ENCODE measurements around the gene BARHL1. TPM values are rescaled to one million over a fixed set of nuclear protein-coding genes. Genes with fewer than 3 reads are reported as not detected.

BARHL1 gene
- total and polyA plus RNA-seq, 8 donors, result 0.27 TPM; not detected in 7

DNA sequence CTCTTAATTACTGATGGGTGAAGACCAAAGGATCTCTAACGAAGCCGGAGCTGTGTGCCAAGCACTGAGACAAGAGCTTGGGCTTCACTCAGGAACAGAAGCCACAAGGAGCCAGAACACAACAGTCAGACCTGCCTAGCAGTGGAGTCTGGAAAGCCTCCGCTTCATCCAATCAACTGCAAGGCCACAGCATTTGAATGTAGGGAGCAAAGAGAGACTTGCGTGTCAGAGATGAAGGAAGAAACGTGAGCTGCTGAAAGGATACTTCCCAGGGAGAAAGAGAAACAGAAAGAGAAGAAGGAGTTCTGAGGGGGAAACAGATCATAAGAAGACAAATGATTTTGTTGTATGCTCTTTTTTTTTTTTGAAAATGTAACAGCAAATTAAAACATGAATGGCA lies 43.9 kb downstream of the BARHL1 start:
- no peak for FAIRE-seq
- TF ChIP-seq, protein P1, sequence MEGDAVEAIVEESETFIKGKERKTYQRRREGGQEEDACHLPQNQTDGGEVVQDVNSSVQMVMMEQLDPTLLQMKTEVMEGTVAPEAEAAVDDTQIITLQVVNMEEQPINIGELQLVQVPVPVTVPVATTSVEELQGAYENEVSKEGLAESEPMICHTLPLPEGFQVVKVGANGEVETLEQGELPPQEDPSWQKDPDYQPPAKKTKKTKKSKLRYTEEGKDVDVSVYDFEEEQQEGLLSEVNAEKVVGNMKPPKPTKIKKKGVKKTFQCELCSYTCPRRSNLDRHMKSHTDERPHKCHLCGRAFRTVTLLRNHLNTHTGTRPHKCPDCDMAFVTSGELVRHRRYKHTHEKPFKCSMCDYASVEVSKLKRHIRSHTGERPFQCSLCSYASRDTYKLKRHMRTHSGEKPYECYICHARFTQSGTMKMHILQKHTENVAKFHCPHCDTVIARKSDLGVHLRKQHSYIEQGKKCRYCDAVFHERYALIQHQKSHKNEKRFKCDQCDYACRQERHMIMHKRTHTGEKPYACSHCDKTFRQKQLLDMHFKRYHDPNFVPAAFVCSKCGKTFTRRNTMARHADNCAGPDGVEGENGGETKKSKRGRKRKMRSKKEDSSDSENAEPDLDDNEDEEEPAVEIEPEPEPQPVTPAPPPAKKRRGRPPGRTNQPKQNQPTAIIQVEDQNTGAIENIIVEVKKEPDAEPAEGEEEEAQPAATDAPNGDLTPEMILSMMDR (IDR thresholded peaks at IDR 0.05), result no peak
- H3K36me3 ChIP-seq, result peaks cover 0 to 48% (median 6%) of the 10 kb centered on the region in 3 donors
- 85 to 91% methylated on average over 5 of the region's 5 CpGs for WGBS, 2 donors
- DNase-seq, result no peak
- H3K27me3 ChIP-seq, result no peaks in the 10 kb centered on the region
- no peaks in the 10 kb centered on the region for H3K4me1 ChIP-seq
- no peak overlapping the region for H3K4me3 ChIP-seq
- no peaks in the 10 kb centered on the region for H3K9me3 ChIP-seq
- H3K27ac ChIP-seq, result no peak overlapping the region
- intact Hi-C loops (cut with DNase I), result no loop called here
- ATAC-seq, result no peak

DNA sequence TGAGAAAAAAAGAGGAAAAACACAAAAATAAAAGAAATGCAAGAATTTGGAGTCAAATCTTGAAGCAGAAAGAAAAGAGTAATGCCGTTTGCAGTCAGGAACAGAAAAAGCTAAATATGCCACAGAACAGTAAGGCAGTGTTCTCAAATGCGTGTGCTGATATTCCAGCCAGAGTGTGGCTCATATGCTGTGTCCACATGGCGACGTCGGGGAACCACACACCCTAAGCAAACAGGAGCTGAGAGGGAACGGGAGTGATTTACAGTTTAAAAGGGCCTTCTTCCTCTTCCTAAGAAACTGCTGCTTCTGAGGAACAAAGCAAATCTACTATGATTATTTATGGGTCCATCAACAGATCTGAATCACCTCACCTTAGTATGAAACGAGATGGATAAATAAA lies 44.7 kb downstream of the BARHL1 start:
- Histone ChIP-seq H3K27ac (no peak overlapping the region), H3K36me3 (peaks cover 0 to 54% (median 6%) of the 10 kb centered on the region in 3 donors), H3K9me3 (no peaks in the 10 kb centered on the region), H3K4me3 (no peak overlapping the region), H3K4me1 (no peaks in the 10 kb centered on the region), H3K27me3 (no peaks in the 10 kb centered on the region)
- no peak for DNase-seq
- 81 to 85% methylated on average over 7 of the region's 7 CpGs for WGBS, 2 donors
- FAIRE-seq, result no peak
- TF ChIP-seq, protein P1 (IDR thresholded peaks at IDR 0.05), result no peak
- ATAC-seq, result peak in 2 of 4 donors; percentile 41 to 68
- intact Hi-C loops (cut with DNase I), result no loop called here

DNA sequence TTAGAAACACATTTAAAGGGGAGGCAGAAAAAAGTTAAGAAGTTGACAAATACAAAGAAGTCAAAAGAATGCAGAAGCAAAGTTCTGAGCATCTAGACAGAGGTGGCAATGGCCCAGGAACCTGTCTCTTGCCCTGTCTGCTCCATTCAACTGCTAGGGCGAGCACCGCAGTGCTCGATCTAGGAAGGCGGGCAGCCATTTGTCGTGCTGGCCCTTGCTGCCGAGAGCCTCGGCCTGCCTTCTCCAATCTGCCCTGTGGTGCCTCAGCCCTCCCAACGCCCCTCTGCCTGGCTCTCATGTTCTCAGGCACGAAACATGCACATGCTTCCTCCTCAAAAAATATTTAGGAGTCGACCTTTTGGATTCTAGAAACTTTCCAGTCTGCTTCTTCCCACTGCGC lies 45.2 kb downstream of the BARHL1 start:
- intact Hi-C loops (cut with DNase I), result no loop called here
- no peaks in the 10 kb centered on the region for H3K4me1 ChIP-seq
- no peaks in the 10 kb centered on the region for H3K27me3 ChIP-seq
- DNase-seq, result no peak
- peaks cover 0 to 54% (median 6%) of the 10 kb centered on the region in 3 donors for H3K36me3 ChIP-seq
- 89 to 94% methylated on average over 11 of the region's 11 CpGs for WGBS, 2 donors
- no peak overlapping the region for H3K4me3 ChIP-seq
- no peaks in the 10 kb centered on the region for H3K9me3 ChIP-seq
- TF ChIP-seq, protein P1 (IDR thresholded peaks at IDR 0.05), result no peak
- ATAC-seq, result no peak
- no peak for FAIRE-seq
- no peak overlapping the region for H3K27ac ChIP-seq

DNA sequence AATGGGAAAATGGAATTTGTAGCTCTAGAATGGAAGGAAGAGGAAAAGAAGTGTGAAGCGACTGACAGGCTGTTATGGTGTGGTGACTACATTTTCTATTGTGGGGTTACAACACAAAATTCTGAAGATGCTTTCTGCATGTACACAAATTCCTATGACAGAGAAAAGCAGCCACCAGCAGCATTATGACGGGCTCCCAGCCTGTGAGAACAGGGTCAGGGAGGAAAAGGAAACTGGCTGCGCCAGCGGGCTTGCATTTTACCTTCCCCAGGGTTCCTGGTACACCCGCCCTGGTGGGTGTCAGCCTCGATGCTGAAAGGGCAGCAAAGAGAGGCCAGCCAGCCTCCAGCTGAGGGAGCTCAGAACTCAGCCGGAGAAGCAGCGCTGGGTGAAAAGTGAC lies 46.3 kb downstream of the BARHL1 start:
- no peaks in the 10 kb centered on the region for H3K9me3 ChIP-seq
- H3K36me3 ChIP-seq, result peaks cover 0 to 54% (median 6%) of the 10 kb centered on the region in 3 donors
- no peaks in the 10 kb centered on the region for H3K27me3 ChIP-seq
- 92 to 97% methylated on average over 6 to 8 of the region's 8 CpGs for WGBS, 2 donors
- H3K4me1 ChIP-seq, result no peaks in the 10 kb centered on the region
- no peak overlapping the region for H3K27ac ChIP-seq
- no peak for DNase-seq
- FAIRE-seq, result no peak
- intact Hi-C loops (cut with DNase I), result no loop called here
- no peak overlapping the region for H3K4me3 ChIP-seq
- no peak for ATAC-seq
- TF ChIP-seq, protein P1 (IDR thresholded peaks at IDR 0.05), result no peak

DNA sequence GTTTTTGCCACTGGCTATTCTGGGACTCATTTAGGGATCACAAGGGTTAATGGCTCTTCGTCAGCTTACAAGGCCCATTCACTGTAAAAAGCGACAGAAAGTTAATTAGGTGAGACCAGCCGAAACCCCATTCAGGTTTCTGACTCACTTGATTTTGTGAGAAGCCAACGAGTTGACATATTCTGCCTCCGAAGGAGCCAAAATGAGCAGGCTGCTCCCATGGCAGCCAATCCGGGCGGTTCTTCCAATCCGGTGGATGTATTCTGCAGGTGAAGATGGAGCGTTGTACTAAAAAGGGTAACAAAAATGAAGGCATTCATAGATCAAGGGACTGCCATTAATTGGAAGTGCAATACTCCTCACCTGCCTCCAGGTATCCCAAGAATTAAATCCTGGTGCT lies 47.7 kb downstream of the BARHL1 start:
- FAIRE-seq (no peak), DNase-seq (no peak), ATAC-seq (no peak)
- no peaks in the 10 kb centered on the region for H3K9me3 ChIP-seq
- peaks cover 0 to 52% (median 6%) of the 10 kb centered on the region in 3 donors for H3K36me3 ChIP-seq
- intact Hi-C loops (cut with DNase I), result no loop called here
- TF ChIP-seq, protein P1 (IDR thresholded peaks at IDR 0.05), result no peak
- H3K27me3 ChIP-seq, result no peaks in the 10 kb centered on the region
- H3K4me1 ChIP-seq, result no peaks in the 10 kb centered on the region
- H3K4me3 ChIP-seq, result no peak overlapping the region
- 88 to 91% methylated on average over 9 of the region's 9 CpGs for WGBS, 2 donors
- no peak overlapping the region for H3K27ac ChIP-seq
